Measurements from ENCODE around the gene PXN.

DNA sequence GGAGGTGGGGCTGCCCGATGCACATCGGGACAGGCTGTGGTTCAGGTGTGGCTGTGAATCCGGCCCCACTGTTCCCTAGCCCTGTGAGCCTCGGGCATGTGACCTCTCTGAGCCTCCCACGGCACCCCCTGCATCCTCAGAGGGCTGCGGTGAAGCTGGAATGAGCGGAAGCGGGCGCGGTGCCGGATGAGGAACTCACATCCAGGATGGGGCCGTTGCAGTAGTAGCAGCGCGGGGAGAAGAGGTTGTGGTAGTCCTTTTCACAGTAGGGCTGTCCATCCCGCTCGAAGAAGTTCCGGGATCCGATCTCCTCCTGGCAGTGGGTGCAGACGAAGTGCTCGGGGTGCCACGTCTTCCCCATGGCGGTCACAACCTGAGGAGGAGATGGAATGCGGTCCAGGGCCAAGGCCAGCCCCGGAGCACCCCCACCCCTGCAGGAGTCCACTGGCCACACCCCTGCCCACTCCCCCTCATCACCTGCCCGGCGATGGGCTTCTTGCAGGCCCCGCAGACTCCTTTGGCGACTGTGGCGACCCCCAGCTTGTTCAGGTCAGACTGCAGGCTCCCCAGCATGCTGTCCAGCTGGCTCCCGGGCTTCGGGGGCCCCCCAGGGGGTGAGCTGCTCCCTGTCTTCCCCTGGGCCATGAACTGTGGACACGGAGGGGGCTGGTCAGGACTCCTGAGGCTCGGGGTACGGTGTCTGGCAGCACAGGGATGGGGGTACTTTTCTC is 50.7 kb downstream of the PXN start:
- TF ChIP-seq, protein P1, sequence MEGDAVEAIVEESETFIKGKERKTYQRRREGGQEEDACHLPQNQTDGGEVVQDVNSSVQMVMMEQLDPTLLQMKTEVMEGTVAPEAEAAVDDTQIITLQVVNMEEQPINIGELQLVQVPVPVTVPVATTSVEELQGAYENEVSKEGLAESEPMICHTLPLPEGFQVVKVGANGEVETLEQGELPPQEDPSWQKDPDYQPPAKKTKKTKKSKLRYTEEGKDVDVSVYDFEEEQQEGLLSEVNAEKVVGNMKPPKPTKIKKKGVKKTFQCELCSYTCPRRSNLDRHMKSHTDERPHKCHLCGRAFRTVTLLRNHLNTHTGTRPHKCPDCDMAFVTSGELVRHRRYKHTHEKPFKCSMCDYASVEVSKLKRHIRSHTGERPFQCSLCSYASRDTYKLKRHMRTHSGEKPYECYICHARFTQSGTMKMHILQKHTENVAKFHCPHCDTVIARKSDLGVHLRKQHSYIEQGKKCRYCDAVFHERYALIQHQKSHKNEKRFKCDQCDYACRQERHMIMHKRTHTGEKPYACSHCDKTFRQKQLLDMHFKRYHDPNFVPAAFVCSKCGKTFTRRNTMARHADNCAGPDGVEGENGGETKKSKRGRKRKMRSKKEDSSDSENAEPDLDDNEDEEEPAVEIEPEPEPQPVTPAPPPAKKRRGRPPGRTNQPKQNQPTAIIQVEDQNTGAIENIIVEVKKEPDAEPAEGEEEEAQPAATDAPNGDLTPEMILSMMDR (IDR thresholded peaks at IDR 0.05): no peak
- no peak for TF ChIP-seq POLR2A (IDR thresholded peaks at IDR 0.05)
